Mammary microvascular endothelial cell (primary cell): ENCODE data around the gene TNFSF4. TPM values are rescaled to one million over a fixed set of nuclear protein-coding genes. Genes with fewer than 3 reads are reported as not detected.

ENCODE experiments used
- total RNA-seq: library from RNA; depleted of rRNA; stranded (reverse); fragments of >200 nt; gene quantifications from 2 replicates; pipeline ENCODE4 v1.2.3, GENCODE V29; 2015

TNFSF4 gene, protein sequence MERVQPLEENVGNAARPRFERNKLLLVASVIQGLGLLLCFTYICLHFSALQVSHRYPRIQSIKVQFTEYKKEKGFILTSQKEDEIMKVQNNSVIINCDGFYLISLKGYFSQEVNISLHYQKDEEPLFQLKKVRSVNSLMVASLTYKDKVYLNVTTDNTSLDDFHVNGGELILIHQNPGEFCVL
- total RNA-seq: 21.2 and 31.6 TPM in 2 replicates

DNA sequence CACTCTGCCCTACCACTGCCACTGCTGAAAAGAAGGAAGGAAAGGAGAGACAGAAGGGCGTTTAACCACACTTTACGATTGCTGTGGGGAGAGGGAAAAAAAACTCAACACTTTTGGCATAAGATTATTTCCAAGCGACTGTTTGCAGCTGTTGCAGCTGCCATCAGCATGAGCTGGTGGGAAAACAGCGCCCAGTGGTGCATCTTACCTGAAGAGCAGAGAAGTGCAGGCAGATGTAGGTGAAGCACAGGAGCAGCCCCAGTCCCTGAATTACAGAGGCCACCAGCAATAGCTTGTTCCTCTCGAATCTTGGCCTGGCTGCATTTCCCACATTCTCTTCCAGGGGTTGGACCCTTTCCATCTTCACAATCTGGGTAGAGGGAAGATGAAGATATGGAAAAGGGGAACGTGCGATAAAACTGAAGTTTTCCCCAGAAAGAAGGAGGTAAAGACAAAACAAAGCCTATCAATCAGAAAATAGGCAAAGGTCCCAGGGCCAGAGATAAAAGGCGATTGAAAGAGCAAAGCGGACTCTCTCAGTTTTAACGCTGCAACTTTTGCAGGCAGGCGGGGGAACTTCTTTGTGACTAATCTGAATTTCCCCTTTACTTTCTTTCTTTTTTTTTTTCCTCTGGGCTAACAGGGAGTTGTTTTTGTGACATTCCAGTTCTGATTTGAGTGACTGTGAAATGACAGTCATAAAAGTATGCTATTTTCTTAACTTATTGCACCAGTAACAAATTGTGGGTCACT lies at the start of gene TNFSF4:
Gene TNFSF4, minus strand, starts transcription at position 516 of the 753 bp plus-strand sequence. Its CDS starts 155 bp downstream, at position 361.

Other genes starting within 250 kb of the TNFSF4 start
- 96.1 and 109 TPM in 2 replicates for gene TNFSF18, start 156.4 kb downstream of the TNFSF4 start, total RNA-seq